Right renal cortex interstitium (tissue), 3 donors: ENCODE measurements around the gene PDK2. TPM values are rescaled to one million over a fixed set of nuclear protein-coding genes. Genes with fewer than 3 reads are reported as not detected.

ENCODE experiments used
- DNase-seq, 3 donors: peaks; one replicate each; pipeline ENCODE4 v3.0.0-alpha.2; 2013; ENCODE audit warnings: low read depth in 3 of 3, low spot score in 2 of 3
- polyA plus RNA-seq, 3 donors: library from polyadenylated mRNA; unstranded; fragments of 120-200 nt; gene quantifications; one replicate each; pipeline ENCODE4 v1.2.1, GENCODE V29; 2013; ENCODE audit not compliant: insufficient read length in 3 of 3

The PDK2 gene
- polyA plus RNA-seq, 3 donors: 118 to 135 (median 127) TPM

DNA sequence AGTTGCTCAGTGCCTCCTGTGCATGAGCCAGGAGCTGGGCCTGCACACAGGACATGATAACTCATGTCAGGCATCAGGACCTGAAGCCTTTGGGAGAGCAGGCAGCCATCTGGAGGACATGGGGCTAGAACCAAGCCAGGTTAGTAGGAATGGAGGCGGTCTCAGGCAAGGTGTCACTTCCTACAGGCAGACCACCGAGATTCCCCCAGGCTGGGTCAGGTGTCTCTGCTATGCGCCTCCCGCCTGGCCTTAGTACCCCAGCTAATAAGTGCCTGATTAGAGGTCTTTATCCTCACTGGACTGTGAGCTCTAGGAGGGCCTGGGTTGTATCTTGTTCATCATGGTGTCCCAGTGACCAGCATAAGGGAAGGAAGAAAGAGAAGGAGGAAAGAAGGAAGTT is 19.2 kb downstream of the PDK2 start:
- no peak for DNase-seq

DNA sequence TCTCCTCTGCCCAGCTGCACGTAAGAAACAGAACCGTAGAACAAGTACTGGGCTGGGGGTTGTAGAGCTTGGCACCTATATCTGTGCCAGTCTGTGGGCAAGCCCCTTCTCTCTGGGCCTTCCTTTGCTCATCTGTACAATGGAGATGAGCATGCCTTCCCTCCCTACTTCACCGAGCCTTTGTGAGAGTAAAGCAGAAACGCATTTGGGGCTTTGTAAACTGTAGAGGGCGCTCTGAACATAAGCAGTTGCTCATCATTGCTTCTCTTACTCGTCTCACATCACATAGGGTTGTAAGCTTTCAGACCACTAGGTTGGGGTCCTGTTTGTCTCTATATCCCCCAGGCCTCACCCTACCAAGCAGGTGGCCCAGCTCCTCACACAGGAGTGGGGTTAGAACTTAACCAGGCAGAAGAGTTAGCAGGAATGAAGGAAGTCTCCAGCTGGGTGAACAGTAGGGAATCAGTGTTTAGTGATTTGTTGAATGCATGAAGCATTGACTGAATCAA is 19.8 kb downstream of the PDK2 start:
- DNase-seq: no peak

DNA sequence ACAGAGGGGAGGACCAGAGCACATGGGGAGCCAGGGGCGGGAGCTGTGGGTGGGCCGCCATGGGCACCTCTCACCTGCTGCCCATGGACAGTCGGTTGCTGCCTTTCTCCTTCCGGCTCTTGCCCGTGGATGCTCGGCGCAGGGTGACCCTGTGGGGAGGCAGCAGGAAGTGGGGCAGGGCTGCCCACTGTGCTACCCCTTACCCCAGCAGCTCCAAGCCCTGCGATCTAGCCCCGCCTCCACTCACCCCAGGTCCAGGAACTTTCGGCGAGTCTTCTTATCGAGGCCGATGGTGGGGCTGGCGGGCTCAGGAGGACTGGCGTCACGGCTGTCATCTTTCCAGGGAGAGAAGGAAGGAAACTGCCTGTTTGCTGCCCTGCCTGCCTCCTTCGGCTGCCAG is 20.6 kb downstream of the PDK2 start:
- DNase-seq: no peak

- no peak for DNase-seq
These were observed 22.3 kb downstream of the PDK2 start for GRCh38 chr17:50117202-50118051.

DNA sequence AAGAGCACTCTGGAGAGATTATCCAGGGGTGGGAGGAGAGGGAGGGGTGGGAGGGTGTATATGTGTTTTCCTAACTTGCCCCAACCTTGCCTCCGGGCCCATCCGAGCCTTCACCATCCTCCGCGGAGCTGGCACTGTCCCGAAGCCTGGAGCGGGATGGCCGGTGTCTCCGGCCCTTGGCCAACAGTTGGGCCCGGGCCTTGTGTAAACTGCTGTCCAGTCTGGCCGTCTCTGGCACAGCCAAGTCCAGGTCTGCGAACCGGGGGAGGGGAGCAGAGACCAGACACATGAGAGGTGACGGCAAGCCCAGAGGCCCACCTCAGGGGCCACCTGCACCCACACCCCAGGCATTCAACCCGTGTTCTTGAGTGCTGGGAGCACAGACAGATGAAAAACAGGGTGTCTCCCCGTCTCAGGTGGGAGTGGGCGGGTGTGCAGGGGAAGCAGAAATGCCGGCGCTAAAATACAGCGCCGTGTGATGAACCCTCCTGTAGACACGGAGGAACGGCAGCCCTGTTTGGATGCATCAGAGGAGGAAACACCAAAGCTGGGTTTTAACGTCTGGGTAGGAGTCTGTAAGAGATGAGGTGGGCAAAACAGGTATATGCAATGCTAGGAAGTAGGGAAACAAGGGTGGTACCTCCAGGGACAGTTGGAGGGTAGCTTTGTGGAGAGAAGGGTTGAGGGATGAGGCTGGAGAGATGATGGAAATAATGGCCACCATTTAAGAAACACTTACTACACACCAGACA is 23.1 kb downstream of the PDK2 start:
- DNase-seq: no peak

DNA sequence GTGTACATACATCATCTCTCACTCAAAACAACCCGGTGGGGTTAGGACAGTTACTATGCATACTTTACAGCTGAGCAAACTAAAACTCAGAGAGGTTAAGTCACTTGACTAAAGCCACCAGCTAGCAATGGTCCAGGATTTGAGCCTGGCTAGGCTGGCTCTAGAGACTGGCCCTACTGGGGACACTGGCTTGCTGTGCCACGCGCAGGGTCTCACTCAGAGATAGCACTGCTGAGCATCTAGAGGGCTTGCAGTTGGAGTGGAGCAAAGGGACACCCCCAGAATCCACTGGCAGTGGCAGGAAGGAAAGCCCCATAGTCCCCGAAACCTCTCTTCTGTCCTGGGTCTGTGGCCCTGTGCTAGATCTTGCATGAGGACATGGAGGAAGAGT is 23.7 kb downstream of the PDK2 start:
- DNase-seq: no peak

GRCh38 chr17:50120475-50121253 is 25.5 kb downstream of the PDK2 start:
- no peak for DNase-seq

DNA sequence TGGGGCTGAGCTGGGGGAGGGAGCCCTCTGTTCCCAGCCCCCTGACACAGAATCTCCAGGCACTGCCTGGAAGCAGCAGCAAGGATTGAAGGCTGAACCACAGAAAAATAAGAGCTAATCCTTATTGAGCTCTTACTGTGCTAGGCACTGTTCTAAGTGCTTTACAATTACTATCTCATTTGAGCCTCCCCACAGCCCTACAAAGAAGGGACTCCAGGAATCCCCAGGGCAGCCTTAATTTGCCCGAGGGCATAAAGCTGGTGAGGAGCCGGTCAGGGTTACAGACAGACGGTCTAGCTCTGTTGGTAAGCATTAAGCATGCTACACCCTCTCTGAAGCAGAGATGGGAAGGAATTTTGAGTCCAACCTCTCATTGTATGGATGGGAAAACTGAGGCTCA is 27.8 kb downstream of the PDK2 start:
- DNase-seq: no peak

- DNase-seq: no peak
These were observed 28.6 kb downstream of the PDK2 start for GRCh38 chr17:50123649-50124349.

- no peak for DNase-seq
These were observed 30.4 kb downstream of the PDK2 start for GRCh38 chr17:50125420-50125997.

GRCh38 chr17:50127697-50128361 is 32.7 kb downstream of the PDK2 start:
- no peak for DNase-seq

DNA sequence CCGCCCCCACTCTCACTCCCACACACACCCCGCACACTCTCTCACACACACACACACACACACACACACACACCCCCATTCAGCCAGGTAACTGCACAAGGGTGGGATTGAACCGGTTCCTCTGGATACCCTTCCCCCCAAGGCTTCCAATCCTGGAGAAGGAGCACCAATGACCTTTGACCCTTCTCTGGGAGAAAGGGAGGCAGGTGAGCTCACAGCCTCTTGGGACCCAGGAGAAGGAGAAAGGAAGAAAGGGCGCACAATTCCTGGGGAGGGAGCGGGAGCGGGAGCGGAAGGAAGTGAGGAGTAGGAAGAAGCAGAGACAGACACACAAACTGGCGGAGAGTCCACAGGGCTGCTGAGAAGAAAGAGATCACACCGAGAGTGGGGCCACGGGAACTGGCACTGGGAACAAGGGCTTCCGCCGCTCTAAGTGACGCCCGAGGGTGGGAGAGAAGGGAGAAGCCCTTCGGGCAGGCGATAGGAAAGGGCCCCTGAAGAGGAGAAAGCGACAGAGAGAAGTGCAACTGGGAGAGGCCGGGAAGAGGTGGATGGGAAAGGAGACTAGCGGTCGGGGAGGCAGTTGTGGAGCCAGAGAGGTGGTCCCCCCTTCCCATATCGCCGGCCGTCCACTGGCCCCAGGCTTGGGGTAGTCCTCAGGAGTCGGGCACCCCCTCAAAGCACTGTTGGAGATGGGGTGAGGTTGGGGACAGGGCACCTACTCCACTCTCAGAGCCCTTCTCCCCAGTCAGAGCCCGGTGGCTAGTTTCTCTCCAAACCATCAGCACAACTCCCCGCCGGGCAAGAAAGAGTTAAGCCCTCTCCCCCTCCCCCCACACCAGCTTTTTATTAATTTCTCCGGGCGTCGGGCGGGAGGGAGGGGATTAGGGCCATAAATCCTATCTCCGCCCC is 33.5 kb downstream of the PDK2 start:
- no peak for DNase-seq

GRCh38 chr17:50129353-50129727 is 34.2 kb downstream of the PDK2 start:
- DNase-seq: no peak

GRCh38 chr17:50129728-50130558 is 34.8 kb downstream of the PDK2 start, which contains the start of gene SAMD14:
SAMD14 (minus strand) TSS chr17:50130160; CDS start chr17:50124959, 5,201 bp downstream.
- no peak for DNase-seq

- DNase-seq: no peak
These were observed 35.6 kb downstream of the PDK2 start for GRCh38 chr17:50130559-50131305.

GRCh38 chr17:50132104-50132794 is 37.1 kb downstream of the PDK2 start:
- no peak for DNase-seq
